GM10266 (cell line): ENCODE data around the gene DOCK3.

ENCODE experiments used
- DNase-seq: peaks from one replicate; pipeline ENCODE4 v3.0.0; 2012; ENCODE audit errors: extremely low spot score
- CTCF ChIP-seq: IDR thresholded peaks from 2 replicates; pipeline ENCODE4 v1.5.1; 2012; ENCODE audit warnings: mild to moderate bottlenecking, low read depth; ENCODE audit not compliant: control insufficient read depth, insufficient read depth; ENCODE audit errors: missing control alignments

The DOCK3 gene

GRCh38 chr3:51279448-51279847 lies 604.7 kb downstream of the DOCK3 start:
- DNase-seq = no peak
- no peak for TF ChIP-seq CTCF

- no peak for DNase-seq
- TF ChIP-seq CTCF = no peak
These were observed 605.4 kb downstream of the DOCK3 start for GRCh38 chr3:51280176-51280575.

- TF ChIP-seq CTCF = no peak
- no peak for DNase-seq
These were observed 608.2 kb downstream of the DOCK3 start for GRCh38 chr3:51282931-51283330.

GRCh38 chr3:51283421-51283820 lies 608.7 kb downstream of the DOCK3 start:
- DNase-seq = no peak
- TF ChIP-seq CTCF = no peak

GRCh38 chr3:51295625-51296024 lies 620.9 kb downstream of the DOCK3 start:
- peak; percentile 44 for DNase-seq
- no peak for TF ChIP-seq CTCF

GRCh38 chr3:51297333-51297732 lies 622.6 kb downstream of the DOCK3 start:
- TF ChIP-seq CTCF = no peak
- no peak for DNase-seq

GRCh38 chr3:51304230-51304629 lies 629.5 kb downstream of the DOCK3 start:
- no peak for DNase-seq
- TF ChIP-seq CTCF = no peak
